GM12873 (cell line): ENCODE data around the gene RBM34.

Experiments
- CTCF ChIP-seq: IDR thresholded peaks from 2 replicates; pipeline ENCODE4 v1.5.1; 2012; ENCODE audit warnings: low read depth, mild to moderate bottlenecking, moderate library complexity, low read length, control low read depth; ENCODE audit not compliant: insufficient read depth; ENCODE audit errors: missing control alignments

RBM34 gene

GRCh38 chr1:235187316-235187715 lies 26.3 kb upstream of the RBM34 start:
- no peak for TF ChIP-seq CTCF

- TF ChIP-seq CTCF, result no peak
Measured at GRCh38 chr1:235181561-235182245, 20.7 kb upstream of the RBM34 start.

GRCh38 chr1:235180916-235181460 lies 19.9 kb upstream of the RBM34 start:
- TF ChIP-seq CTCF, result no peak

- TF ChIP-seq CTCF, result no peak
Measured at GRCh38 chr1:235176486-235176885, 15.4 kb upstream of the RBM34 start.

GRCh38 chr1:235169986-235170385 lies 8.9 kb upstream of the RBM34 start:
- no peak for TF ChIP-seq CTCF

DNA sequence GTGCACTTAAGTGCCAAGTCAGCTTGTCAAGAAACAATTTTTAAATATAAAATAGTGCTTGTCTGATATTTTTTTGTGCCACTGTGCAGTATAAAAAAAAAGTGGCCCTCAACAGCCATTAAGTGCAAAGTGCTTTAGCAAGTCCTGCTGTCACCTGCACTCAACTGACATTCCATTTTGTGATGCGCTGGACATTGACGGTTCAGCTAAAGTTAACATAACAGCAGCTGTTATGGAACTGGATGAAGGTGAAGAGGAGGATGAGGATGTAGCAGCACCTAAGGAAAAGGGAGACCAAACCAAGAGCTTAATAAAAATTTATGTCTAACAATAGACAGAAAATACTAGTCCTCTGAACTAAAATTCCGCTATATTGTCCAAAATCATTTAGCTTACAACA lies 7.3 kb upstream of the RBM34 start:
- TF ChIP-seq CTCF, result no peak

DNA sequence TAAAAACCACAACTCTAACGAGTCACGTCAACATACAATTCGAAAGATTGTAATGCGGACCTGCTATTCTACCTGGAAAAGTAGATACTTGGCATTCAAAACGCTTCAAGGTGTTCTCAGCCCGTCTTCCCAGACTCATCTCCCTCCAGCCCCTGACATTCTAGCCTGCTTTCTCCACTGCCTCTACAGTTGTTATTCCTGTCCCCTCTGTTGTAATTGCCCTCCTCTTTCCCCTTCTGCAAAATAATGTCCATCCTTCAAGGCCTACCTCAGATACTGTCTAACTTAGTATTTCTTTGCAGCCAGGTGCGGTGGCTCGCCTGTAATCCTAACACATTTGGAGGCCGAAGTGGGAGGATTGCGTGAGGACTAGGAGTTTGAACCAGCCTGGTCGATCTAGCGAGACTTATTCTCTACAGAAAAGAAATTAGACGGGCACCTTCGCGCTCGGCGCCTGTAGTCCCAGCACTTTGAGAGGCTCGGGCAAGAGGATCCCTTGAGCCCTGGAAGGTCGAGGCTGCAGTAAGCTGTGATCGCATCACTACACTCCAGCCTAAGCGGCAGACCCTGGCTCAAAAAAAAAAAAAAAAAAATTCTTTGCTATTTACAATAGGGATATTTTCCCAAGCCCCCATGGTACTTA lies 756 bp upstream of the RBM34 start:
- TF ChIP-seq CTCF, result no peak
